Measurements from ENCODE around the gene GOLGA1.
"Not testable (repeated sequence)": the region's sequence is repeated elsewhere in the genome, so short reads cannot be mapped to it uniquely, and the experiment has no call there.

The GOLGA1 gene

DNA sequence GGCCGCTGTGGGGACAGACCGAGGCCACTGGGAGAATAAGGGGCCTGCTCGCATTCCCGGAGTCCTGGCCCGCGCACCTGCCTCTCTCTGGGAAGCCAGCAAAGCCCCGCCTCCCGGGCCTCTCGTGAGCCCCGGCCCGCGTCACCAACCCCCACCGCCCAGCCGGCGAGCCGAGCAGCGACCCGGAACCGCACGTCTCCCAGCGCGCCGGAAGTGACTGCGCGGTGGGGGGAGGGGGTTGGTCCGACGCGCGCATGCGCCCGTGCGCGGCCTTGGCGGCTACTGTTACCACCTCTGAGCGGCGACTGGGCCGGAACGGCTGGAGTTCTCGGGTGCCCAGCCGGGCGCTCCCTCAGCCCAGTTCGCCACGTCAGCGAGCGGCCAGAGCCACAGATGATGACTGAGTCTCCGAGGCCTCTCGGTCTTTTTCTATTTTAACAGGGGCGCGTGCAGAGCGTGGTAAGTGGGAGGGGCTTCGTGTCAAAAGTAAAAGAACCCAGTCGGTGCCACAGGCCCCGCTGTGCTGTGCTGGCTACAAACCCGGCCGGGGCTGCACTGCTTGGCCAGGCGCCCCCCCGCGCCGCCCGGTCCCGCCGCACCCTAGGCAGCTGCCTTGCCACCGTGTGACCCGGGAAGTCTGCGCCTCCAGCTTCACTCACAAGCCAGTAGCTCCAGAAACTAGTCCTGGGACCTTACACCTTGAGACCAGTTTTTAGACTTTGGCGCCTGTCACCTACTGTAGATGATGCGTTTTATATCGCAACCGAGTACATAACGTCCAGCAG, at the start of gene GOLGA1:
Gene GOLGA1 (minus strand): TSS at position 190 of the 785 bp plus-strand sequence. CDS start 2,372 bp downstream, outside the sequence.
- no peak for FAIRE-seq

DNA sequence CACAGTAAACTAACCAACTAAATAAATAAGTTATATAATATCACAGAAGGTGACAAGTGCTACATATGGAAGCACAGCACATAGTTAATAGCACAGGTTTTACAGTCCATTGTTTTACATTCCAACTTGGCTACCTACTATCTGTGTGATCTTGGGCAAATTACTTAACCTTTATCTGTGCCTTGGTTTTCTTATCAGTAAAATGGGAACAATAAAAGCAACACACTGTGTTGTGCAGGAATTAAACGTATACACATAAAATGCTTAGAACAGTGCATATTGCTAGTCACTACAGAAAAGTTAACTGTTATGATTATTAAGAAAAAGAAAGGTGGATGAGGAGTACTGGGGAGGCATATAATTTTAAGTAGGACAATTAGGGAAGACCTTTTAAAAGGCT, 42.8 kb upstream of the GOLGA1 start:
- no peak for FAIRE-seq

GRCh38 chr9:124980431-124980830, 39.5 kb upstream of the GOLGA1 start:
- no peak for FAIRE-seq

- no peak for FAIRE-seq
Observed at GRCh38 chr9:124975131-124975530, 34.2 kb upstream of the GOLGA1 start.

GRCh38 chr9:124973807-124974206, 32.9 kb upstream of the GOLGA1 start:
- FAIRE-seq: no peak

- no peak for FAIRE-seq
Observed at GRCh38 chr9:124972241-124972770, 31.4 kb upstream of the GOLGA1 start.

GRCh38 chr9:124969401-124969800, 28.5 kb upstream of the GOLGA1 start:
- no peak for FAIRE-seq

DNA sequence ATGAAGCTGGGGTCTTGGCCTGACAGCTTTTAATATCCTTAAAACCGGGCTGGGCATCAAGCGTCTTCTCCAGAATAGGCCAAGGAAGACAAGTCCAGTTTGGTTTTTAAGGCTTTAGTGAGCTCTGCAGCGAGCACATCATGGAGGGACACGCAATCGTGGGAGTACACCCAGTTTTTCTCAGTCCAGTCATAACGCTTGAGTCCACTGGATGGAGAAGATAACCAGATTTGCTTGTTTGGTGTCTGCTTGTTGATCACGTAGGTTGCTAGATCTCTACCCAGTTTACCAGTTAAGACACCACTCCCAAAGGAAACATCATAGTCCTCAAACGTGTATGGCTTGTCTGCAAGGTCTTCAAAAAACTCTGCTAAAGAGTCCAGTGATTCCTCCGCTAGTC, 27.4 kb upstream of the GOLGA1 start:
- FAIRE-seq: no peak

DNA sequence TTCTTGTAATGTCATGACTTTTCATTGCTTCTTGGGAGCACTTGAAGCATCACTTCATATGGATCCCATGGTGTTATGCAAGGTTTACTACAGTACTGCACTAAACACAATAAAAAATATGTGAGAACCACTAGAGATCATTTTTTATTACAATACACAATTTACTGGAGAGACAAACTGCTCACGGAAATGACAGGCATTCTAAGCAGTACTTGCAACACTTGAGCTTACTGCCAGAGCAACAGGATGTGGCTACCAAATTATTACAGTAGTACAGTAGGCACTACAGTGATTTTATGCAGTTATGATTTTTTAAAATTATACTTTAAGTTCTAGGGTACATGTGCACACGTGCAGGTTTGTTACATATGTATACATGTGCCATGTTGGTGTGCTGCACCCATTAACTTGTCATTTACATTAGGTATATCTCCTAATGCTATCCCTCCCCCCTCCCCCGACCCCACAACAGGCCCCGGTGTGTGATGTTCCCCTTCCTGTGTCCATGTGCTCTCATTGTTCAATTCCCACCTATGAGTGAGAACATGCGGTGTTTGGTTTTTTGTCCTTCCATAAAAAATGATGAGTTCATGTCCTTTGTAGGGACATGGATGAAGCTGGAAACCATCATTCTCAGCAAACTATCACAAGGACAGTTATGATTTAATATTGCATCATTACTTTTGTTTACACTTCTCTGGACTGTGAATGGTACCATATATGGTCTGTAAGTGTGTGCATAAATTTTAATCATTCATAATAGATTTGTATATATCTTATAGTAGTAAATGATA, 25.1 kb upstream of the GOLGA1 start:
- not testable (repeated sequence) for FAIRE-seq

DNA sequence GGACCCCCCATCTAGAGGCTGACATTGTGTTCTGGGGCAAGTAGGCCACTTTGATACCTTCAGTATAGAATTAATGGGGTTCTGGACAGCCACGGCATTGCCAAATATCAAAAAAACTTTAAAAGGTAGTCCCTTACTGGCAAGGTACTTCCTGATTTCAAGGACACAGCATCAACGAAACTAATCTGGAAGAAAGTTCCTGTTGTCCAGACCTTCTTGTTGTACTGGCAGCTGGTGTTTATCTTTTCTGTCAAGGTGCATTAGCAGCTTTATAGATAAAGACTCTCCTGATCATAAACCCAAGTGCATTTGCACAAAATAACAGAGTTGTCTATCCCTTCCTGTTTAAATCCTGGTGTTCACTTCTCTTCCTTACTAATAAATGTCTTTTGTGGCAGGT, 23.7 kb upstream of the GOLGA1 start:
- no peak for FAIRE-seq

DNA sequence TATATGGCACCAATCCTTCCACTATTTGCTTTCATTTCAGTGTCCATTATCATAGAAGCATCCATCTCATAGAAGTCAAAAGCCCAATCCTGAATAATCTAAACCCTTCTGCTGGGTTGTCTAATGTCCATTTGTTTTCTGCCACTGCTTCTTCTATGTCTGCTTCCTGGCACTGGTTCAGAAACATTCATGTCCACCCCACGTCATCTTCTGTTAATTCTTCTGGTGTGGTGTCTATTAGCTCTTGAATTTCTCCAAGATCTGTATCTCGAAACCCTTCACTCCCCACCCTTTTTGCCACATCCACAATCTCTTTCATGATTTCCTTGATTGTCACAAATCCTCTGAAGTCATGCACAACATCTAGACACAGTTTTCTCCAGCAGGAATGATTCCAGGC, 23.2 kb upstream of the GOLGA1 start:
- no peak for FAIRE-seq

- no peak for FAIRE-seq
Observed at GRCh38 chr9:124960409-124960752, 19.5 kb upstream of the GOLGA1 start.

DNA sequence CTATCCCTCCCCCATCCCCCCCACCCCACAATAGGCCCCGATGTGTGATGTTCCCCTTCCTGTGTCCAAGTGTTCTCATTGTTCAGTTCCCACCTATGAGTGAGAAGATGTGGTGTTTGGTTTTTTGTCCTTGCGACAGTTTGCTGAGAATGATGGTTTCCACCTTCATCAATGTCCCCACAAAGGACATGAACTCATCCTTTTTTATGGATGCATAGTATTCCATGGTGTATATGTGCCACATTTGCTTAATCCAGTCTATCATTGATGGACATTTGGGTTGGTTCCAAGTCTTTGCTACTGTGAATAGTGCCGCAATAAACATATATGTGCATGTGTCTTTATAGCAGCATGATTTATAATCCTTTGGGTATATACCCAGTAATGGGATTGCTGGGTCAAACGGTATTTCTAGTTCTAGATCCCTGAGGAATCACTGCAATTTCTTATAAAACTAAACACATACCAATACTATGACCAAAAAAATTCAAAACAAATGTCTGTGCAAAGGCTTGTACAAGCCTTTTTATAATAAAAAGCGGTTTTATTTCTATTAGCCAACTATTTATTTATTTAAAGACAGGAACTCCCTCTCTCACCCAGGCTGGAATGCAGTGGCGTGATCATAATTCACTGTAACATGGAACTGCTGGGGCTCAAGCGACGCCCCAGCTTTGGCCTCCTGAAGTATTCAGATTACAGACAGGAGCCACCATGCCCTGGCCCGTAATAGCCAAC, 19.0 kb upstream of the GOLGA1 start:
- not testable (repeated sequence) for FAIRE-seq

DNA sequence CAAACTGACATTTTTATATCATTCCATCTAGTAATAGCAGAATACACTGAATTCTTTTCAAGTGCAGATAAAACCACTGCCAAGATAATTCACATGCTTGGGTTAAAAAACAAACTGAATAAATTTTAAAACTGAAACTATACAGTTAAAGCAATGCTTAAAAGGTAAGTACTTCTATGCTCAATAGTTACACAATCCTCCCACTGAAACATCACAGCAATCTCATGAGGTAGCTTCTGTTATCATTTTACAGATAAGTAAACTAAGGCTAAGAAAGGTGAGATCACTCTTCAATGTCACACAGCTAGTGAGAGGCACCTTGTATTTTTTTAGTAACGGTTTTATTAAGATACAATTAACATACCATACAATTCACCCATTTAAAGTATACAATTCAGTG, 13.4 kb upstream of the GOLGA1 start:
- FAIRE-seq: no peak

DNA sequence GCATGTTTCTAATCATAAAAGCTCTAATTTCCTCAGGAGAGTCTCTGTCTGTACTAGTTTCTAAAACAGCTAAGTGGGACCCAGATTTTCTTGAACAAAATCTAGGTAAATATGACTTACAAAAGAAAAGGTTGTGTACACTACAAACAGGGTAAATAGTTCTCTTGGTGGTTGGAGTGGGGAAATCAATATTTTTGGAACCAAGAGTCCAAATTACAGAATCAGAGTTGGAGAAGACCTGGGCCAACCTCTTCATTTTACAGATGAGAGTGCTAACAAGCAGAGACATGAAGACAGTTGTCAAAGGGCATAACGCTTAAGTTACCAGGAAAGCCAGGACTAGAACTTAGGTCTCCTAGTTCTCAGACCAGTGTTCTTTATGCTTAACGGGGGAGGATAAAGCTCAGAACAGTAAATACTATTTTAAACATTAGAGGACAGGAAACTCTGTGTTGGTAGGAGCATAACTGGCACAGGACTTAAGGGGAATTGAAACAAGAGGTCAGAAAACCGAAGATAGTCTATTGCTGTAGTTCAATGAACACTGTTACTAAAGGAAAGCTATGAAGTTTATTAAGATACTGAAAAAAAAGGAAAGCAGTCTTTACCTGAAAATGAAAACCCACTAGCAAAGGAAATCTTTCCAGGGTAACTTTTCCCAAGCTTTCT, 9.3 kb upstream of the GOLGA1 start:
- FAIRE-seq: no peak

GRCh38 chr9:124949387-124949786, 8.5 kb upstream of the GOLGA1 start:
- FAIRE-seq: no peak

- no peak for FAIRE-seq
Observed at GRCh38 chr9:124947727-124948391, 7.0 kb upstream of the GOLGA1 start.

DNA sequence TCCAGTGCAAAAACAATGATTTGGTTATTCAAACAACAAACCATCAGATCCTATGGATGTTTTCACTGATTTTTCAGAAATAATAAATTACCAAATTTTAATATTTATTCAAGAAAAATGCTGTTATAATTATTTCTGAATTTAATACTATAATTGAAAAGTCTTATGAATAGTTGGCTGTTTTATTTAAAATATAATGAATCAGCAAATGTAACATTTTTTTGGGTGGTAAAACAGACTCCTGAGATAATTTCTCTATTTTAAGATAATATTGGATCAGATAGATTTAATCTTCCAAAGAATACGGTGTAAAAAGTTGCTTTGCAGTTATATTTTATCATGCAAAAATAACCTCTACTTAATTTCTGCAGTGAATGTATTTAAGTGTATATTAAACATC, 5.3 kb upstream of the GOLGA1 start:
- FAIRE-seq: no peak

DNA sequence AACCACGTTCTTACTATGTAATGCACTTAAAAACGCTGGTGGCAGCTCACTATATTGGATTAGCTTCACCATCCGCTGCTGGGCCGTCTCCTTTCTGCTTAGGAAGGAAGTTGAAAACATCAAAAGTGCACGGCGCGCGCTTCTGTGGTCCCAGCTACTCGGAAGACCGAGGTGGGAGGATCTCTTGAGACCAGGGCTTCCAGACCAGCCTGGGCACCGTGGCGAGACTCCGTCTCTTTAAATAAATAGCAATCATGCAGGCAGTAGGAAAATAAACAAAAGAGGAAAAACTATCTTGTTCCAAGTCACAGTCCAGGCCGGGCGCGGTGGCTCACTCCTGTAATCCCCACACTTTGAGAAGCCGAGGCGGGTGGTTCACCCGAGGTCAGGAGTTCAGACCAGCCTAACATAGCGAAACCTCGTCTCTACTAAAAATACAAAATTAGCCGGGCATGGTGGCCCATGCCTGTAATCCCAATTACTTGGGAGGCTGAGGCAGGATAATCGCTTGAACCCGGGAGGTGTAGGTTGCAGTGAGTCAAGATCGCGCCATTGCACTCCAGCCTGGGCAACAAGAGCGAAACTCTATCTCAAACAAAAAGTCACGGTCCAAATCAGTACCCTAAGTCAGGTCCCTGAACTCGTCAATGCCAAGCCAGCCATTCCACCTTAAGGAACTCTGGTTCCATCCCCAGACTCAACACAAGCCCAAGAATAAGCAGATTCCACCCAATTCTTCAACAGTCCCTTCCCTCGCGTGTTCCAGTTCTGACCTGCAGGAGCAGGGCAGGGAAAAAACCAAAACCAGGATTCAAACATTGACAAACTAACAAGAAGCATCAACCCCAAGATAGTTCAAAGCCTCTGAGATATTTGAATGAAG, 1.0 kb upstream of the GOLGA1 start:
- FAIRE-seq: no peak

DNA sequence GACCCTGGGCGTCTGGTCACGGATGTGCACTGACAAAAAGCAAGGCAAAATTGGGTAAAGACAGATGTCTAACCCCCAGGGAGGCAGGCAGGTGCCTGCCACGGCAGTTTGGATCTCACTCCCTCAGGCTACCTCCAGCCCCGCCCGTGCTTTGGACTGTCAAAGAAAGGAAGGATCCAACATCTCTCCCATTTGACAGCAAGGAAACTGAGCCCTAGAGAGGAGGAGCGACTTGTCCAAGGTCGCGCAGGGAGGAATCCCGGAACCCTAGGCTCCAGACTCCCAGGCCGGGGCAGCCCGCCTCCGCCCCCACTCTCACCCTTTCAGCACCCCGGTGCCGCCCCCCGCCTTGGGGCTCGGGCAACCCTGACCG, 376 bp downstream of the GOLGA1 start:
- FAIRE-seq: no peak

- no peak for FAIRE-seq
Observed at GRCh38 chr9:124939944-124940343, 939 bp downstream of the GOLGA1 start.

All from TTC549 (cell line).